Measurements from ENCODE around the gene VCAN.

GRCh38 chr5:83451955-83452354 lies 19.6 kb upstream of the VCAN start:
- TF ChIP-seq CTCF (IDR thresholded peaks at IDR 0.05) (no peak), POLR2A (IDR thresholded peaks at IDR 0.05) (no peak)
